HEK293 (cell line): ENCODE data around the gene PPP1R8.

ENCODE experiments used
- CTCF ChIA-PET: fragments of 350-600 bp; formaldehyde crosslinking; extraction: SDS; loops from one replicate; lab custom pipeline; 2021; ENCODE audit warnings: antibody characterized with exemption; lab: Yijun Ruan, JAX
- POLR2A ChIA-PET: fragments of 300-600 bp; formaldehyde crosslinking; extraction: SDS; loops from one replicate; lab custom pipeline; 2020; ENCODE audit warnings: antibody characterized with exemption, inconsistent platforms; lab: Yijun Ruan, JAX
- H3K27ac ChIP-seq: fragments of 200-500 bp; sonication (Bioruptor generic); 2 replicates; pipeline ENCODE4 v1.5.1; 2014; ENCODE audit warnings: low read depth, low read length, control low read depth, inconsistent platforms; ENCODE audit errors: extremely low read depth
- H3K36me3 ChIP-seq, 2 experiments: fragments of 200-500 bp in 1 of 2; sonication (Bioruptor generic) in 1 of 2; 1 replicate in 1 of 2; 2 replicates in 1 of 2; pipeline ENCODE4 v1.5.1; 2014 to 2017; ENCODE audit warnings: inconsistent platforms in 2 of 2, low read length in 2 of 2; ENCODE audit not compliant: control insufficient read depth in 2 of 2, insufficient read depth in 1 of 2
- H3K4me1 ChIP-seq: fragments of 200-500 bp; sonication (Bioruptor generic); 2 replicates; pipeline ENCODE4 v1.5.1; 2014; ENCODE audit warnings: mild to moderate bottlenecking, low read length, inconsistent platforms; ENCODE audit not compliant: control insufficient read depth, insufficient read depth
- H3K4me3 ChIP-seq: 2 replicates; pipeline ENCODE4 v1.5.1; 2011; ENCODE audit warnings: low read depth, mild to moderate bottlenecking, control low read depth, low read length, moderate library complexity
- H3K9me3 ChIP-seq: fragments of 200-500 bp; sonication (Bioruptor generic); 2 replicates; pipeline ENCODE4 v1.5.1; 2014; ENCODE audit warnings: low read depth, low read length, inconsistent platforms; ENCODE audit not compliant: control insufficient read depth, insufficient read depth
- GLI2 ChIP-seq: fragments of 450-650 bp; formaldehyde crosslinking; IDR thresholded peaks from 2 replicates; pipeline ENCODE4; 2017; ENCODE audit warnings: missing biosample characterization, missing genetic modification characterization, low read depth, borderline replicate concordance
- HIC1 ChIP-seq: fragments of 450-650 bp; formaldehyde crosslinking; IDR thresholded peaks from 2 replicates; pipeline ENCODE4 v1.5.1; 2016; ENCODE audit warnings: missing biosample characterization, missing genetic modification characterization
- KLF10 ChIP-seq: fragments of 450-650 bp; IDR thresholded peaks from 2 replicates; pipeline ENCODE4 v1.5.1; 2018; ENCODE audit warnings: missing biosample characterization, mild to moderate bottlenecking, missing genetic modification characterization
- MEIS1 ChIP-seq: sonication (generic); formaldehyde crosslinking; IDR thresholded peaks from 2 replicates; pipeline ENCODE4 v1.8.1; 2022; ENCODE audit warnings: missing genetic modification reagents, mild to moderate bottlenecking, borderline replicate concordance
- PRDM2 ChIP-seq: fragments of 450-650 bp; formaldehyde crosslinking; IDR thresholded peaks from 2 replicates; pipeline ENCODE4 v1.5.1; 2016; ENCODE audit warnings: missing biosample characterization, missing genetic modification characterization, borderline replicate concordance
- PRDM4 ChIP-seq: fragments of 450-650 bp; formaldehyde crosslinking; IDR thresholded peaks from 2 replicates; pipeline ENCODE4 v1.5.1; 2017; ENCODE audit warnings: missing biosample characterization, missing genetic modification characterization
- RBAK ChIP-seq: fragments of 450-650 bp; formaldehyde crosslinking; IDR thresholded peaks from 2 replicates; pipeline ENCODE4 v1.5.1; 2016; ENCODE audit warnings: missing biosample characterization, missing genetic modification characterization
- SCRT2 ChIP-seq: fragments of 450-650 bp; formaldehyde crosslinking; IDR thresholded peaks from 2 replicates; pipeline ENCODE4 v1.5.1; 2016; ENCODE audit warnings: missing biosample characterization, missing genetic modification characterization
- ZNF157 ChIP-seq: fragments of 450-650 bp; formaldehyde crosslinking; IDR thresholded peaks from 2 replicates; pipeline ENCODE4 v1.5.1; 2016; ENCODE audit warnings: missing biosample characterization, missing genetic modification characterization
- ZNF280C ChIP-seq: fragments of 450-650 bp; formaldehyde crosslinking; IDR thresholded peaks from 2 replicates; pipeline ENCODE4 v1.5.1; 2016; ENCODE audit warnings: missing biosample characterization, missing genetic modification characterization
- ZNF555 ChIP-seq: fragments of 450-650 bp; formaldehyde crosslinking; conservative IDR thresholded peaks from 2 replicates; pipeline ENCODE4 v1.5.1; 2017; ENCODE audit warnings: missing biosample characterization, mild to moderate bottlenecking, missing genetic modification characterization, inconsistent platforms
- ZNF561 ChIP-seq: fragments of 450-650 bp; IDR thresholded peaks from 2 replicates; pipeline ENCODE4 v1.5.1; 2018; ENCODE audit warnings: missing biosample characterization, missing genetic modification characterization, borderline replicate concordance
- ZNF768 ChIP-seq: fragments of 450-650 bp; formaldehyde crosslinking; IDR thresholded peaks from 2 replicates; pipeline ENCODE4 v1.5.1; 2018; ENCODE audit warnings: missing biosample characterization, mild to moderate bottlenecking, missing genetic modification characterization

The PPP1R8 gene

GRCh38 chr1:27884006-27884954 is 53.7 kb downstream of the PPP1R8 start:
- TF ChIP-seq PRDM2 (tag by site-specific recombination) (no peak), ZNF768 (peak; percentile 62), SCRT2 (peak; percentile 67), MEIS1 (CRISPR knock-in tag) (no peak)
- no peak overlapping the region for H3K27ac ChIP-seq
- ChIA-PET CTCF (no interaction called here), POLR2A (no interaction called here)
- no peaks in the 10 kb centered on the region for H3K4me1 ChIP-seq
- H3K36me3 ChIP-seq: peaks cover 0 to 63% of the 10 kb centered on the region in 2 experiments; a peak in 1 of 3 replicates
- no peaks in the 10 kb centered on the region for H3K9me3 ChIP-seq
- H3K4me3 ChIP-seq: no peak overlapping the region

- TF ChIP-seq GLI2 (tag by site-specific recombination): no peak
- TF ChIP-seq HIC1 (tag by site-specific recombination): no peak
- no peak for TF ChIP-seq PRDM4 (tag by site-specific recombination)
- no peak for TF ChIP-seq ZNF555 (tag by site-specific recombination)
- TF ChIP-seq RBAK (tag by site-specific recombination): no peak
- TF ChIP-seq ZNF280C (tag by site-specific recombination): no peak
- TF ChIP-seq KLF10 (tag by site-specific recombination): no peak
- no peak for TF ChIP-seq ZNF561 (tag by site-specific recombination)
- no peak for TF ChIP-seq ZNF157
- TF ChIP-seq, all 188 proteins: peak for 0
- H3K9me3 ChIP-seq: no peaks in the 10 kb centered on the region
- no peak overlapping the region for H3K4me3 ChIP-seq
- ChIA-PET POLR2A (no interaction called here), CTCF (no interaction called here)
- peaks cover 0 to 70% of the 10 kb centered on the region in 2 experiments; a peak in 2 of 3 replicates for H3K36me3 ChIP-seq
- no peak overlapping the region for H3K27ac ChIP-seq
- H3K4me1 ChIP-seq: no peaks in the 10 kb centered on the region
These were observed 54.5 kb downstream of the PPP1R8 start for GRCh38 chr1:27885114-27885528.
